Suprapubic skin (tissue), 4 donors: ENCODE data around the gene PLXNA4.

ENCODE experiments used
- EP300 ChIP-seq: sonication (generic); formaldehyde crosslinking; IDR thresholded peaks from one replicate; pipeline ENCODE4 v1.6.1; 2017; ENCODE audit warnings: antibody characterized with exemption
- POLR2A ChIP-seq, 2 donors: fragments of 450-650 bp; IDR thresholded peaks; one replicate each; pipeline ENCODE4 v1.6.1; 2017; ENCODE audit warnings: antibody characterized with exemption in 2 of 2, mild to moderate bottlenecking in 2 of 2, moderate library complexity in 2 of 2
- POLR2AphosphoS5 ChIP-seq, 3 donors: sonication (generic); formaldehyde crosslinking; IDR thresholded peaks; one replicate each; pipeline ENCODE4 v1.6.1; 2017; ENCODE audit warnings: antibody characterized with exemption in 3 of 3
- TF ChIP-seq, protein P1 (sequence below), 2 donors: fragments of 200-600 bp in 1 of 2; fragments of 450-650 bp in 1 of 2; sonication (generic) in 1 of 2; IDR thresholded peaks; one replicate each; pipeline ENCODE4 v1.5.1; 2016 to 2019; ENCODE audit warnings: antibody characterized with exemption in 2 of 2, mild to moderate bottlenecking in 1 of 2, moderate library complexity in 1 of 2

DNA sequence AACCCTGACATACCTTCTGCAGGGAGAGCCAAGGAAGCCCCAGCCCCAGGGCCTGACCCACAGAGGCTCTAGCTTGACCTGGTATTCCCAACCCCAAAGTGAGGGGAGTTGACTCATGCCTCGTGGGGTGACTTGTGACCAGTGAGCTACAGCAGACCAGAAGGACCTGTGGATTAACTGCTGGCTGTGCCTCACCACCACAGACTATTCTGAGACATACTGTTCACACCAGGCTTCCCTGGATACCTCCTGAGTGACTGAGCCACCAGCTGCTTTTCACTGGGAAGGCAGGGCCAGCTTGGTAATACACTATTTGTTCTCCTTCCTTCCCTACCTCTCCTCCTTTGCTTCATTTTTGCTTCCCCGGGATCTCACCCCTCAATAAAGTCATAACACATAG lies 7.3 kb downstream of the PLXNA4 start:
- TF ChIP-seq, protein P1, sequence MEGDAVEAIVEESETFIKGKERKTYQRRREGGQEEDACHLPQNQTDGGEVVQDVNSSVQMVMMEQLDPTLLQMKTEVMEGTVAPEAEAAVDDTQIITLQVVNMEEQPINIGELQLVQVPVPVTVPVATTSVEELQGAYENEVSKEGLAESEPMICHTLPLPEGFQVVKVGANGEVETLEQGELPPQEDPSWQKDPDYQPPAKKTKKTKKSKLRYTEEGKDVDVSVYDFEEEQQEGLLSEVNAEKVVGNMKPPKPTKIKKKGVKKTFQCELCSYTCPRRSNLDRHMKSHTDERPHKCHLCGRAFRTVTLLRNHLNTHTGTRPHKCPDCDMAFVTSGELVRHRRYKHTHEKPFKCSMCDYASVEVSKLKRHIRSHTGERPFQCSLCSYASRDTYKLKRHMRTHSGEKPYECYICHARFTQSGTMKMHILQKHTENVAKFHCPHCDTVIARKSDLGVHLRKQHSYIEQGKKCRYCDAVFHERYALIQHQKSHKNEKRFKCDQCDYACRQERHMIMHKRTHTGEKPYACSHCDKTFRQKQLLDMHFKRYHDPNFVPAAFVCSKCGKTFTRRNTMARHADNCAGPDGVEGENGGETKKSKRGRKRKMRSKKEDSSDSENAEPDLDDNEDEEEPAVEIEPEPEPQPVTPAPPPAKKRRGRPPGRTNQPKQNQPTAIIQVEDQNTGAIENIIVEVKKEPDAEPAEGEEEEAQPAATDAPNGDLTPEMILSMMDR (IDR thresholded peaks at IDR 0.05) = no peak
- TF ChIP-seq EP300 (no peak), POLR2AphosphoS5 (IDR thresholded peaks at IDR 0.05) (no peak), POLR2A (IDR thresholded peaks at IDR 0.05) (no peak)
